Measurements from ENCODE around the gene KRTAP3-2.
"Not testable (repeated sequence)": the region's sequence is repeated elsewhere in the genome, so short reads cannot be mapped to it uniquely, and the experiment has no call there.

The KRTAP3-2 gene

DNA sequence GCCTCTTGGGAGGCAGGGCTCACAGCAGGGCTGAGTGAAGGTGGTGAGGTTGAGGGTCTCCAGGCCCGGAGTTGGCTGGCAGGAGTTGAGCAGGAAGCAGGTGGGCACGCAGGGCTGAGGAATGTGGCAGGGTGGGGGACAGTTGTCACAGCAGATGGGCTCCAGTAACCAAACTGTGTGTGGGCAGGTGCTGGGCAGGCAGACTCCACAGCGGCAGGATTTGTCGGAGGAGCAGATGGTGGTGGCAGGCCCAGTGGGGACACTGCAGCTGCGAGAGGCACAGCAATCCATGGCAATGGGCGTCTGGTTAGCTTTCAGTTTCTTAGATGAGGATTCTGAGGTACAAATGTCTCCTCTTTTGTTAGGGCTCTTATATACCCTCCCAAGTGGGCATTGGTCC is at the start of gene KRTAP3-2:
TSS of gene KRTAP3-2 (minus strand) at position 344 of the 400 bp plus-strand sequence. CDS start at position 291, 53 bp downstream.
- ATAC-seq, result not testable (repeated sequence)

DNA sequence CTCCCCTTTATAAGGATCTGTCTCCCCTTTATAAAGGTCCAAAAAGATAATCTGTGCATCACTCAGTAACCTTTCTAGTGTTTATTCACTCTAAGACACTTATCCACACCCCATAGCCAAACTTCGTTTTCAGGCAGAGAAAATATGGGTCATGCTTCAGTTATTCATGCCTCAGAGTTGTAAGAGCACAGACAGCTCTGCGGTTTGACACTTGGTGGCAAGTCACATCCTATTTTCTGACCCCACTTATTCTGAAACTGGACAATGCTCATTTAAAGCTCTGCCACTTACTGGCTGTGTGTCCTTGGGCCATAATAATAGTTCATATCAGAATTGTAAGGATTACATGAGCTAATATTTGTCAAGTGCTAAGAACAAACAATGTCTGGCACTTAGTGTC is 49.4 kb upstream of the KRTAP3-2 start:
- ATAC-seq, result no peak
- TF ChIP-seq OSR1 (CRISPR knock-in tag; IDR thresholded peaks at IDR 0.05) (no peak), TOX (CRISPR knock-in tag; IDR thresholded peaks at IDR 0.05; ENCODE audit: borderline replicate concordance) (no peak), ARNTL (CRISPR knock-in tag; IDR thresholded peaks at IDR 0.05; ENCODE audit: borderline replicate concordance, low read depth) (no peak), ZNF565 (CRISPR knock-in tag; conservative IDR thresholded peaks at IDR 0.05; ENCODE audit: low read depth) (no peak), ZFP30 (CRISPR knock-in tag; IDR thresholded peaks at IDR 0.05) (no peak), SNAI2 (CRISPR knock-in tag; IDR thresholded peaks at IDR 0.05) (no peak), ZNF8 (CRISPR knock-in tag; IDR thresholded peaks at IDR 0.05) (no peak), BACH2 (CRISPR knock-in tag; IDR thresholded peaks at IDR 0.05; ENCODE audit: borderline replicate concordance) (no peak), ISL1 (CRISPR knock-in tag; IDR thresholded peaks at IDR 0.05) (no peak), ESRRG (CRISPR knock-in tag; IDR thresholded peaks at IDR 0.05) (no peak), RARB (CRISPR knock-in tag; IDR thresholded peaks at IDR 0.05) (no peak), GLIS3 (CRISPR knock-in tag; IDR thresholded peaks at IDR 0.05) (no peak)
- TF ChIP-seq, protein P1, sequence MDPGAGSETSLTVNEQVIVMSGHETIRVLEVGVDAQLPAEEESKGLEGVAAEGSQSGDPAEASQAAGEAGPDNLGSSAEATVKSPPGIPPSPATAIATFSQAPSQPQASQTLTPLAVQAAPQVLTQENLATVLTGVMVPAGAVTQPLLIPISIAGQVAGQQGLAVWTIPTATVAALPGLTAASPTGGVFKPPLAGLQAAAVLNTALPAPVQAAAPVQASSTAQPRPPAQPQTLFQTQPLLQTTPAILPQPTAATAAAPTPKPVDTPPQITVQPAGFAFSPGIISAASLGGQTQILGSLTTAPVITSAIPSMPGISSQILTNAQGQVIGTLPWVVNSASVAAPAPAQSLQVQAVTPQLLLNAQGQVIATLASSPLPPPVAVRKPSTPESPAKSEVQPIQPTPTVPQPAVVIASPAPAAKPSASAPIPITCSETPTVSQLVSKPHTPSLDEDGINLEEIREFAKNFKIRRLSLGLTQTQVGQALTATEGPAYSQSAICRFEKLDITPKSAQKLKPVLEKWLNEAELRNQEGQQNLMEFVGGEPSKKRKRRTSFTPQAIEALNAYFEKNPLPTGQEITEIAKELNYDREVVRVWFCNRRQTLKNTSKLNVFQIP (CRISPR knock-in tag; IDR thresholded peaks at IDR 0.05; ENCODE audit: borderline replicate concordance, low read depth), result no peak
- TF ChIP-seq, protein P2, sequence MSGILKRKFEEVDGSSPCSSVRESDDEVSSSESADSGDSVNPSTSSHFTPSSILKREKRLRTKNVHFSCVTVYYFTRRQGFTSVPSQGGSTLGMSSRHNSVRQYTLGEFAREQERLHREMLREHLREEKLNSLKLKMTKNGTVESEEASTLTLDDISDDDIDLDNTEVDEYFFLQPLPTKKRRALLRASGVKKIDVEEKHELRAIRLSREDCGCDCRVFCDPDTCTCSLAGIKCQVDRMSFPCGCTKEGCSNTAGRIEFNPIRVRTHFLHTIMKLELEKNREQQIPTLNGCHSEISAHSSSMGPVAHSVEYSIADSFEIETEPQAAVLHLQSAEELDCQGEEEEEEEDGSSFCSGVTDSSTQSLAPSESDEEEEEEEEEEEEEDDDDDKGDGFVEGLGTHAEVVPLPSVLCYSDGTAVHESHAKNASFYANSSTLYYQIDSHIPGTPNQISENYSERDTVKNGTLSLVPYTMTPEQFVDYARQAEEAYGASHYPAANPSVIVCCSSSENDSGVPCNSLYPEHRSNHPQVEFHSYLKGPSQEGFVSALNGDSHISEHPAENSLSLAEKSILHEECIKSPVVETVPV (CRISPR knock-in tag; IDR thresholded peaks at IDR 0.05), result no peak
- TF ChIP-seq, protein P3, sequence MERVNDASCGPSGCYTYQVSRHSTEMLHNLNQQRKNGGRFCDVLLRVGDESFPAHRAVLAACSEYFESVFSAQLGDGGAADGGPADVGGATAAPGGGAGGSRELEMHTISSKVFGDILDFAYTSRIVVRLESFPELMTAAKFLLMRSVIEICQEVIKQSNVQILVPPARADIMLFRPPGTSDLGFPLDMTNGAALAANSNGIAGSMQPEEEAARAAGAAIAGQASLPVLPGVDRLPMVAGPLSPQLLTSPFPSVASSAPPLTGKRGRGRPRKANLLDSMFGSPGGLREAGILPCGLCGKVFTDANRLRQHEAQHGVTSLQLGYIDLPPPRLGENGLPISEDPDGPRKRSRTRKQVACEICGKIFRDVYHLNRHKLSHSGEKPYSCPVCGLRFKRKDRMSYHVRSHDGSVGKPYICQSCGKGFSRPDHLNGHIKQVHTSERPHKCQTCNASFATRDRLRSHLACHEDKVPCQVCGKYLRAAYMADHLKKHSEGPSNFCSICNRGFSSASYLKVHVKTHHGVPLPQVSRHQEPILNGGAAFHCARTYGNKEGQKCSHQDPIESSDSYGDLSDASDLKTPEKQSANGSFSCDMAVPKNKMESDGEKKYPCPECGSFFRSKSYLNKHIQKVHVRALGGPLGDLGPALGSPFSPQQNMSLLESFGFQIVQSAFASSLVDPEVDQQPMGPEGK (CRISPR knock-in tag; IDR thresholded peaks at IDR 0.05; ENCODE audit: borderline replicate concordance), result no peak
- TF ChIP-seq, protein P4, sequence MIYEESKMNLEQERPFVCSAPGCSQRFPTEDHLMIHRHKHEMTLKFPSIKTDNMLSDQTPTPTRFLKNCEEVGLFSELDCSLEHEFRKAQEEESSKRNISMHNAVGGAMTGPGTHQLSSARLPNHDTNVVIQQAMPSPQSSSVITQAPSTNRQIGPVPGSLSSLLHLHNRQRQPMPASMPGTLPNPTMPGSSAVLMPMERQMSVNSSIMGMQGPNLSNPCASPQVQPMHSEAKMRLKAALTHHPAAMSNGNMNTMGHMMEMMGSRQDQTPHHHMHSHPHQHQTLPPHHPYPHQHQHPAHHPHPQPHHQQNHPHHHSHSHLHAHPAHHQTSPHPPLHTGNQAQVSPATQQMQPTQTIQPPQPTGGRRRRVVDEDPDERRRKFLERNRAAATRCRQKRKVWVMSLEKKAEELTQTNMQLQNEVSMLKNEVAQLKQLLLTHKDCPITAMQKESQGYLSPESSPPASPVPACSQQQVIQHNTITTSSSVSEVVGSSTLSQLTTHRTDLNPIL (CRISPR knock-in tag; IDR thresholded peaks at IDR 0.05; ENCODE audit: low read depth), result no peak
- TF ChIP-seq, protein P5, sequence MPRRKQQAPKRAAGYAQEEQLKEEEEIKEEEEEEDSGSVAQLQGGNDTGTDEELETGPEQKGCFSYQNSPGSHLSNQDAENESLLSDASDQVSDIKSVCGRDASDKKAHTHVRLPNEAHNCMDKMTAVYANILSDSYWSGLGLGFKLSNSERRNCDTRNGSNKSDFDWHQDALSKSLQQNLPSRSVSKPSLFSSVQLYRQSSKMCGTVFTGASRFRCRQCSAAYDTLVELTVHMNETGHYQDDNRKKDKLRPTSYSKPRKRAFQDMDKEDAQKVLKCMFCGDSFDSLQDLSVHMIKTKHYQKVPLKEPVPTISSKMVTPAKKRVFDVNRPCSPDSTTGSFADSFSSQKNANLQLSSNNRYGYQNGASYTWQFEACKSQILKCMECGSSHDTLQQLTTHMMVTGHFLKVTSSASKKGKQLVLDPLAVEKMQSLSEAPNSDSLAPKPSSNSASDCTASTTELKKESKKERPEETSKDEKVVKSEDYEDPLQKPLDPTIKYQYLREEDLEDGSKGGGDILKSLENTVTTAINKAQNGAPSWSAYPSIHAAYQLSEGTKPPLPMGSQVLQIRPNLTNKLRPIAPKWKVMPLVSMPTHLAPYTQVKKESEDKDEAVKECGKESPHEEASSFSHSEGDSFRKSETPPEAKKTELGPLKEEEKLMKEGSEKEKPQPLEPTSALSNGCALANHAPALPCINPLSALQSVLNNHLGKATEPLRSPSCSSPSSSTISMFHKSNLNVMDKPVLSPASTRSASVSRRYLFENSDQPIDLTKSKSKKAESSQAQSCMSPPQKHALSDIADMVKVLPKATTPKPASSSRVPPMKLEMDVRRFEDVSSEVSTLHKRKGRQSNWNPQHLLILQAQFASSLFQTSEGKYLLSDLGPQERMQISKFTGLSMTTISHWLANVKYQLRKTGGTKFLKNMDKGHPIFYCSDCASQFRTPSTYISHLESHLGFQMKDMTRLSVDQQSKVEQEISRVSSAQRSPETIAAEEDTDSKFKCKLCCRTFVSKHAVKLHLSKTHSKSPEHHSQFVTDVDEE (CRISPR knock-in tag; IDR thresholded peaks at IDR 0.05), result no peak

DNA sequence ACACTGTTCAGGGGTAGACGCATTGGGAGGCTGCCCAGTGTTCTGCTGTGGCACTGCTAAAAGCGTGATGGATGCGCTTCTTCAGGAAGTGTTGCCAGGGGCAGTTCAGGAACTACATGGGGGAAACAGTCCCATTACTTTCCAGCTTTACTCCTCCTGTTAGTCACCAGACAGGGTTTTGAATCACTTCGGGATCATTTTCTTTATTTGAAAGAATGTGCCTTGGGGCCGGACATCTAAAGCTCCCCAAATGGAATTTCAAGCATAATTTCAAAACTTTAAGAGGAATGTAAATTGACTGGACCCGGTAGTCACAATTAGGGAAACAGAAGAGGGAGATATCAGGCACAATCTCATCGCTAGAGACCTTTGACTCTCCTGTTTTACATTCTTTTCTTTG is 48.7 kb upstream of the KRTAP3-2 start:
- TF ChIP-seq ZFP3 (CRISPR knock-in tag; IDR thresholded peaks at IDR 0.05), result no peak
- no peak for TF ChIP-seq ZFP30 (CRISPR knock-in tag; IDR thresholded peaks at IDR 0.05)
- TF ChIP-seq, protein P4 (CRISPR knock-in tag; IDR thresholded peaks at IDR 0.05; ENCODE audit: low read depth), result no peak
- TF ChIP-seq TCF4 (CRISPR knock-in tag; IDR thresholded peaks at IDR 0.05; ENCODE audit: borderline replicate concordance), result no peak
- no peak for TF ChIP-seq ISL1 (CRISPR knock-in tag; IDR thresholded peaks at IDR 0.05)
- TF ChIP-seq PPARA (CRISPR knock-in tag; IDR thresholded peaks at IDR 0.05; ENCODE audit: borderline replicate concordance), result no peak
- no peak for TF ChIP-seq BACH2 (CRISPR knock-in tag; IDR thresholded peaks at IDR 0.05; ENCODE audit: borderline replicate concordance)
- TF ChIP-seq ESRRG (CRISPR knock-in tag; IDR thresholded peaks at IDR 0.05), result no peak
- no peak for TF ChIP-seq SNAI2 (CRISPR knock-in tag; IDR thresholded peaks at IDR 0.05)
- TF ChIP-seq CSDC2 (CRISPR knock-in tag; IDR thresholded peaks at IDR 0.05), result no peak
- no peak for TF ChIP-seq ZNF8 (CRISPR knock-in tag; IDR thresholded peaks at IDR 0.05)
- TF ChIP-seq GLIS3 (CRISPR knock-in tag; IDR thresholded peaks at IDR 0.05), result no peak
- no peak for TF ChIP-seq ZNF70 (CRISPR knock-in tag; IDR thresholded peaks at IDR 0.05)
- TF ChIP-seq, protein P5 (CRISPR knock-in tag; IDR thresholded peaks at IDR 0.05), result no peak
- no peak for TF ChIP-seq ARNTL (CRISPR knock-in tag; IDR thresholded peaks at IDR 0.05; ENCODE audit: borderline replicate concordance, low read depth)
- TF ChIP-seq, protein P3 (CRISPR knock-in tag; IDR thresholded peaks at IDR 0.05; ENCODE audit: borderline replicate concordance), result no peak
- ATAC-seq, result peak; percentile 28; the same call in 1 of the 3 replicates
